RWPE1 (cell line): ENCODE measurements around the gene SLC39A13.

Experiments used
- CTCF ChIA-PET: fragments of 350-600 bp; sonication (Branson Sonifier 250); formaldehyde crosslinking; extraction: SDS; loops from one replicate; lab custom pipeline; 2021; lab: Yijun Ruan, JAX
- POLR2A ChIA-PET: fragments of 400-600 bp; formaldehyde crosslinking; extraction: SDS; loops from one replicate; lab custom pipeline; 2020; ENCODE audit warnings: antibody characterized with exemption; ENCODE audit not compliant: low non-redundant PET; lab: Yijun Ruan, JAX
- DNase-seq: peaks from one replicate; pipeline ENCODE4 v3.0.0; 2012; ENCODE audit warnings: low spot score
- H3K27ac ChIP-seq: fragments of 450-650 bp; 2 replicates; pipeline ENCODE4 v1.5.1; 2017
- CTCF ChIP-seq: fragments of 450-650 bp; conservative IDR thresholded peaks from 2 replicates; pipeline ENCODE4 v1.5.1; 2017; ENCODE audit warnings: low read depth, mild to moderate bottlenecking

The SLC39A13 gene

GRCh38 chr11:47375546-47376085, 32.8 kb upstream of the SLC39A13 start:
- H3K27ac ChIP-seq: peak overlapping the region; percentile 30; the same call in 1 of the 2 replicates
- no peak for TF ChIP-seq CTCF
- CTCF ChIA-PET: no interaction called here
- no peak for DNase-seq
- POLR2A ChIA-PET: no interaction called here

- no peak for DNase-seq
- TF ChIP-seq CTCF: no peak
- no peak overlapping the region for H3K27ac ChIP-seq
- ChIA-PET CTCF (no interaction called here), POLR2A (no interaction called here)
These were observed 32.3 kb upstream of the SLC39A13 start for GRCh38 chr11:47376107-47376524.

GRCh38 chr11:47376525-47377371, 31.6 kb upstream of the SLC39A13 start:
- H3K27ac ChIP-seq: peak overlapping the region; percentile 39
- no peak for DNase-seq
- ChIA-PET CTCF (interaction anchor here (1.0 kb wide), 2 partner anchors 31 to 32 kb away, joined by 3 read pairs; no protein-coding TSS in a partner anchor), POLR2A (no interaction called here)
- TF ChIP-seq CTCF: no peak

- DNase-seq: no peak
- no peak for TF ChIP-seq CTCF
- no peak overlapping the region for H3K27ac ChIP-seq
- CTCF ChIA-PET: interaction anchor here (0.6 to 1.0 kb wide), 3 partner anchors 20 to 31 kb away, joined by 3 read pairs; no protein-coding TSS in a partner anchor
- POLR2A ChIA-PET: no interaction called here
These were observed 30.8 kb upstream of the SLC39A13 start for GRCh38 chr11:47377571-47378009.

GRCh38 chr11:47378010-47378835, 30.2 kb upstream of the SLC39A13 start, which contains the start of gene SPI1:
Gene SPI1 (minus strand): TSS chr11:47378547. CDS start chr11:47378353, 194 bp downstream.
- TF ChIP-seq CTCF: no peak
- H3K27ac ChIP-seq: no peak within 1 kb of the TSS; the same call in 1 of the 2 replicates
- ChIA-PET POLR2A (no interaction called here), CTCF (interaction anchor here (0.6 to 1.0 kb wide), 3 partner anchors 20 to 31 kb away, joined by 3 read pairs; no protein-coding TSS in a partner anchor)
- DNase-seq: no peak

- no peak overlapping the region for H3K27ac ChIP-seq
- CTCF ChIA-PET: no interaction called here
- POLR2A ChIA-PET: no interaction called here
- DNase-seq: no peak
- no peak for TF ChIP-seq CTCF
These were observed 29.6 kb upstream of the SLC39A13 start for GRCh38 chr11:47378836-47379170.
